GM12865 (cell line): Measurements from ENCODE around the gene MS4A6E.
"Not testable (repeated sequence)": the region's sequence is repeated elsewhere in the genome, so short reads cannot be mapped to it uniquely, and the experiment has no call there.

Experiments used
- DNase-seq: peaks from one replicate; pipeline ENCODE4 v3.0.0; 2010; ENCODE audit warnings: low read depth
- H3K4me3 ChIP-seq: 2 replicates; pipeline ENCODE4 v1.5.1; 2011; ENCODE audit warnings: mild to moderate bottlenecking, low read depth, low read length, control low read depth
- TF ChIP-seq, protein P1 (sequence below): IDR thresholded peaks from 2 replicates; pipeline ENCODE4 v1.5.1; 2011; ENCODE audit warnings: low read length, control low read depth, low read depth, inconsistent platforms; ENCODE audit not compliant: insufficient read depth; ENCODE audit errors: missing control alignments

MS4A6E gene

DNA sequence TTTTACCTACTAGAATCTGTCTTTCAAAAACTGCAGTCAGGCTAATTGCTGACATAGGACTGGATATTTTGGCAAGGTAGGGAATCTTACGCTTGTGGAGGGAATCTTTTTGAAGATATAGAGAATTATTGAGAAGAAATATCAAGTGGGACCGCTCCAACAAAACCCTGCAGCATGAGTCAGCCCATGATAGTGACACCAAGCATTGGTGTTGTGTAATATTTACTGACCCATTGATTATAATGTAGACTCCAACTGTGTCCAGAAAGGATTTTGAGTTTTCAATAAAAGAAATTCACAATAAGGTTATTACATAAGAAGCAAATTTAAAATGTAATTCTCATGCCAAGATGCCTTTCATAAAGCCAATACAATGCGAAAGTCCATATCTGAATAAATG lies 25.9 kb upstream of the MS4A6E start:
- DNase-seq: no peak
- TF ChIP-seq, protein P1, sequence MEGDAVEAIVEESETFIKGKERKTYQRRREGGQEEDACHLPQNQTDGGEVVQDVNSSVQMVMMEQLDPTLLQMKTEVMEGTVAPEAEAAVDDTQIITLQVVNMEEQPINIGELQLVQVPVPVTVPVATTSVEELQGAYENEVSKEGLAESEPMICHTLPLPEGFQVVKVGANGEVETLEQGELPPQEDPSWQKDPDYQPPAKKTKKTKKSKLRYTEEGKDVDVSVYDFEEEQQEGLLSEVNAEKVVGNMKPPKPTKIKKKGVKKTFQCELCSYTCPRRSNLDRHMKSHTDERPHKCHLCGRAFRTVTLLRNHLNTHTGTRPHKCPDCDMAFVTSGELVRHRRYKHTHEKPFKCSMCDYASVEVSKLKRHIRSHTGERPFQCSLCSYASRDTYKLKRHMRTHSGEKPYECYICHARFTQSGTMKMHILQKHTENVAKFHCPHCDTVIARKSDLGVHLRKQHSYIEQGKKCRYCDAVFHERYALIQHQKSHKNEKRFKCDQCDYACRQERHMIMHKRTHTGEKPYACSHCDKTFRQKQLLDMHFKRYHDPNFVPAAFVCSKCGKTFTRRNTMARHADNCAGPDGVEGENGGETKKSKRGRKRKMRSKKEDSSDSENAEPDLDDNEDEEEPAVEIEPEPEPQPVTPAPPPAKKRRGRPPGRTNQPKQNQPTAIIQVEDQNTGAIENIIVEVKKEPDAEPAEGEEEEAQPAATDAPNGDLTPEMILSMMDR: no peak
- no peak overlapping the region for H3K4me3 ChIP-seq

DNA sequence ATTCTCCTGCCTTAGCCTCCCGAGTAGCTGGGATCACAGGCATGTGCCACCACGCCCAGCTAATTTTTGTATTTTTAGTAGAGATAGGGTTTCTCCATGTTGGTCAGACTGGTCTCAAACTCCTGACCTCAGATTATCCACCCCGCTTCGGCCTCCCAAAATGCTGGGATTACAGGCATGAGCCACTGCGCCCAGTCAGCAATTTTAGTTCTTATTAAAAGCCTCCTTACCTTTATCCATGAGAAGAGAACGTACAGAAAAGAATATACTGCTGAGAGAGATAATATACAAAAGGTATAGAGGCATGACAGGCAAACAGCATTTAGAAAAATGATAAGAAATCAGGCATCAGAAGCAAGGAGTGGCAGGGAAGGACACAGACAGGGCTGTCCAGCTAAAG lies 25.2 kb upstream of the MS4A6E start:
- DNase-seq, H3K4me3 ChIP-seq: not testable (repeated sequence)

- no peak overlapping the region for H3K4me3 ChIP-seq
- DNase-seq: no peak
- TF ChIP-seq, protein P1: no peak
Measured at GRCh38 chr11:60303661-60304060, 23.4 kb upstream of the MS4A6E start.

DNA sequence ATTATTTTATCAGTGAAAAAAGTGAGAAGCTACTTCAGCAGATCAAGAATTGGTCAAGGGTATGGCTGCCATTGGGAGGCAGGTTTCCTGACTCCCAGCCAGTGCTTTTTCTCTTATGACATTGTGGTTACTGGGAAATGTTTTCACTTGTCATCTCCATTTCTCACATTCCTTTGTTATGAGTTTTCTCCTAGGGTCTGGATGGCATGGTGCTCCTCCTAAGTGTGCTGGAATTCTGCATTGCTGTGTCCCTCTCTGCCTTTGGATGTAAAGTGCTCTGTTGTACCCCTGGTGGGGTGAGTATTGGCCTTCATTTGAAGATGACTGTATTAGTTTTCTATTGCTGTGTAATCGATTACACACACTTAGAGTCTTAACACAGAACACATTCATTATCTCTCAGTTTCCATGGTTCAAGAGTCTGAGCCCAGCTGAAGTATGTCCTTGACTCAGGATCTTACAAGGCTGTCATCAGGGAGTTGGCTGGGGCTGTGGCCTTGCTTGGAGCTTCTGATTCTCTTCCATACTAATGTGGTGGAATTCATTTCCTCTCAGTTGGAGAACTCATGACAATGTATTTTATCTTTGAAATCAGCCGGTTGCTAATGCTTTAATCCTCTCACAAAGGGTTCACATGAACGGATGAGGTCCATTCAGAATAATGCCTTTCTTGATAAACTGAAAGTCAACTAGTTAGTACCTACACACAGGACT lies 21.0 kb upstream of the MS4A6E start:
- TF ChIP-seq, protein P1: no peak
- no peak overlapping the region for H3K4me3 ChIP-seq
- DNase-seq: no peak

DNA sequence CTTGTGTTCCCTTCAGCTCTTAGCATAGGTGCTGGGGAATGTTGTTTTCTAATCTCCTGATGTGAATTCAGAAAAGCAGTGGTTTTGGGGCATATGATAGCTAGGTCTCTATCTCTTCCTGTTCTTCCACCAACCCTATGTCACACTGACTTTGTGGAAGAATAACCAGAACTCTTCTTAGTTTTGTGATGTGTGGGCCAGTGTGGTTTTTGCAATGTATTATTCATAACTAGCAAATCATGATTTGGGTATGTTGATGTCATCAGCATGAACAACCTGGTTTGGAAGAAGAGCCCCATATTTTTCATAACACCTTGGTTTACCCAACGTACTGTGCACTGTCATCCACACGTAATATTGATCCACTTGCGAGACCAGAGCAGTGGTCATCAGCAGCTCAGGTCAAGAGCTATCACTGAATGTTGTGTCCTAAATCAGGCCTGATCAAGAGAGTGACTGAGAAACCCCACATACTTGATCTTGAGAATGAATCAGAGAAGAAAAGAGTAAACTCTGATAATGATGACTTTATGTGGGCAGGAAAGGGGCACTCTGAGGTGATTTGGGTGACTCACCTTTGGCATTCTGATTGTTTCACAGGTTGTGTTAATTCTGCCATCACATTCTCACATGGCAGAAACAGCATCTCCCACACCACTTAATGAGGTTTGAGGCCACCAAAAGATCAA lies 19.4 kb upstream of the MS4A6E start:
- TF ChIP-seq, protein P1: no peak
- DNase-seq: peak; percentile 19
- no peak overlapping the region for H3K4me3 ChIP-seq

- DNase-seq: peak; percentile 65
- TF ChIP-seq, protein P1: no peak
- no peak overlapping the region; the same call in 1 of the 2 replicates for H3K4me3 ChIP-seq
Measured at GRCh38 chr11:60310407-60310998, 16.6 kb upstream of the MS4A6E start.

DNA sequence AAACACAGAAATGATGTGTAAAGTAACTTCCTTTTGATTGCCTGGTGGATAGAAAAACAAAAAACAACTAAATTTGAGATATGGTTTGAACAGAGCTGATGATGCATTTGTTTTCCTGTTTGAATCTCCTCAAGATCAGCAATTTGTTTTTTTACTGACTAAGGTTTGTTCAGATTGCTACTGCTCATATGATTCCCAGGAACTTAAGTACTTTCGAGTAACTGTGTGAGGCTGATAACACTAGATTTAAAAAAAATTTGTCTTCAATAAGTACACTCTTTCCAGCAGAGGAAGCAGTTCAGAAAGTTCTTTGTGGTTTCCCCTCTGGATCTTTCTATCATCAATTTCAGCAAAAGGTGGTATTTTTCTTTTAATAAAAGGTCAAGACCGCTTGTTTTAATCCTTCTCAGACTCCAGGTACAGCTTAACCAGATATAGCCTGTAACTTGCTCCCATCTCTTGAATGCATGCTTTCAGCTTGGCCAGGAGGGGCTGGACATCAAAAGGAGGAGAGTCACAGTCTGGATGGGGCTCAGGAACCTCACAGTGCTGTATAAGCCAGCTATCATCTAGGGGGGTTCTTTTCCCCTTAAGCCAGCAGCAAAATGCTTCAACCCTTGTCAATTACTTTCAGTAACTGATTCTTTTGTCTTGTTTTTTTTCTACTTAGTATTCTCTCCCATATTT lies 12.3 kb upstream of the MS4A6E start:
- DNase-seq: no peak
- no peak overlapping the region for H3K4me3 ChIP-seq
- TF ChIP-seq, protein P1: no peak
